ENCODE results near the gene DPYSL4. TPM values are rescaled to one million over a fixed set of nuclear protein-coding genes. Genes with fewer than 3 reads are reported as not detected.
"Not testable (repeated sequence)": the region's sequence is repeated elsewhere in the genome, so short reads cannot be mapped to it uniquely, and the experiment has no call there.

DPYSL4 gene
- total RNA-seq, 1 experiment from 2014 or later: 0.21 TPM

DNA sequence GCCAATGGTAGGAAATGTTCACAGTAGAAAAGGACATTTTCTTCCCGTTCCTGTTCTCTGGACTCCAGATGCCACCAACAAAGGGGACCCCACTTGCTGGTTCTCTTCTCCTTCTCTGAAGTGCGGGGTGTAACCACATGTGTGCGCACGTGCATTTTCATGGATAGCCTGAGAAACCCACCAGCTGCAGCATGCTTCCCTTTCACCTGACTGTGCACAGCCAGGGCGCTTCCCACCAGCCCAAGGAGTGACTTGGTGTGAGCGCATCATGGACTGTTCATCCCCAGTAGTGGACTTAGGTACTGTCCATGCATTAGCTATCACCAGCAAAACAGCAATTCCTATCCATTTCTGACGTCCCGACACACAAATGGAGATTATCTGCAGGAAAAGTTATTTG, 29.6 kb upstream of the DPYSL4 start:
- intact Hi-C loops (cut with micrococcal nuclease): no loop called here
- BruUV-seq (replicated peaks): no TSS peak

DNA sequence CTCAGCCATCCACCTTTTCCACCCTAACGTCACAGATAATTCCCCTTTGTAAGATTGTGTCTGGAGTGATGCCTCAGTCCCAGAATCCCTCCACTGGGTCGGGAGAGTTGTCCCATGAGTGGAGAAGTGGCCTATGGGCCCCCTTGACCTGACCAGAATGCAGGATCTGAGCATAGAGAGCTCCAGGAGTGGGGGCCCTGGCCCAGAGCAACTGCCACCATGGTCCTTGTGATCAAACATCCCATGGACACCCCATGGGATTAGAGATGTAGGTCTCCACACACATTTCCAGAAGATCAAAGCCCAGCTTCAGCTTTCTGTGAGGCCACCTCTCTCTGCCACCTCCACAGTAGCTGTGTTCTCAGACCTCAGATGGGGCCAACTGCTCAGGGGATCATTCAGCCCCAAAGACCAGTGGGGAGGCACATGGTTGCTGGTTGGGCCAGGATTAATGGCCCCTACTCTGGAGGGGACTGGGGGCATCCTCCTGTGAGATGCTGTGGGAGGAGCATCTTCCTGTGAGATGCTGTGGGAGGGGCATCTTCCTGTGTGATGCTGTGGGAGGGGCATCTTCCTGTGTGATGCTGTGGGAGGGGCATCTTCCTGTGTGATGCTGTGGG, 28.5 kb upstream of the DPYSL4 start:
- no peak overlapping the region for H3K27ac Mint-ChIP-seq (ENCODE audit: low read depth, unreplicated experiment)
- DNase-seq (ENCODE audit: unreplicated experiment): no peak
- CTCF ChIA-PET: interaction anchor here (1.3 kb wide), 1 partner anchor 15 kb away, joined by 4 read pairs; no protein-coding TSS in a partner anchor
- POLR2A ChIA-PET: no interaction called here
- H3K9me3 Mint-ChIP-seq (ENCODE audit: unreplicated experiment): no peaks in the 10 kb centered on the region
- H3K4me3 Mint-ChIP-seq (ENCODE audit: unreplicated experiment): no peak overlapping the region
- intact Hi-C loops (cut with micrococcal nuclease): no loop called here
- H3K4me1 Mint-ChIP-seq (ENCODE audit: insufficient read depth, unreplicated experiment): no peaks in the 10 kb centered on the region
- H3K27me3 Mint-ChIP-seq (ENCODE audit: insufficient read depth, unreplicated experiment): no peaks in the 10 kb centered on the region
- no TSS peak for BruUV-seq (replicated peaks)
- TF ChIP-seq, protein P1, sequence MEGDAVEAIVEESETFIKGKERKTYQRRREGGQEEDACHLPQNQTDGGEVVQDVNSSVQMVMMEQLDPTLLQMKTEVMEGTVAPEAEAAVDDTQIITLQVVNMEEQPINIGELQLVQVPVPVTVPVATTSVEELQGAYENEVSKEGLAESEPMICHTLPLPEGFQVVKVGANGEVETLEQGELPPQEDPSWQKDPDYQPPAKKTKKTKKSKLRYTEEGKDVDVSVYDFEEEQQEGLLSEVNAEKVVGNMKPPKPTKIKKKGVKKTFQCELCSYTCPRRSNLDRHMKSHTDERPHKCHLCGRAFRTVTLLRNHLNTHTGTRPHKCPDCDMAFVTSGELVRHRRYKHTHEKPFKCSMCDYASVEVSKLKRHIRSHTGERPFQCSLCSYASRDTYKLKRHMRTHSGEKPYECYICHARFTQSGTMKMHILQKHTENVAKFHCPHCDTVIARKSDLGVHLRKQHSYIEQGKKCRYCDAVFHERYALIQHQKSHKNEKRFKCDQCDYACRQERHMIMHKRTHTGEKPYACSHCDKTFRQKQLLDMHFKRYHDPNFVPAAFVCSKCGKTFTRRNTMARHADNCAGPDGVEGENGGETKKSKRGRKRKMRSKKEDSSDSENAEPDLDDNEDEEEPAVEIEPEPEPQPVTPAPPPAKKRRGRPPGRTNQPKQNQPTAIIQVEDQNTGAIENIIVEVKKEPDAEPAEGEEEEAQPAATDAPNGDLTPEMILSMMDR (IDR thresholded peaks at IDR 0.05; ENCODE audit: unreplicated experiment): no peak
- H3K36me3 Mint-ChIP-seq (ENCODE audit: insufficient read depth, unreplicated experiment): no peaks in the 10 kb centered on the region

More for the DNA sequence above, 29.6 kb upstream of the DPYSL4 start:
- Mint-ChIP-seq H3K4me1 (ENCODE audit: insufficient read depth, unreplicated experiment) (no peaks in the 10 kb centered on the region), H3K27ac (ENCODE audit: low read depth, unreplicated experiment) (no peak overlapping the region), H3K36me3 (ENCODE audit: insufficient read depth, unreplicated experiment) (no peaks in the 10 kb centered on the region), H3K9me3 (ENCODE audit: unreplicated experiment) (no peaks in the 10 kb centered on the region), H3K4me3 (ENCODE audit: unreplicated experiment) (no peak overlapping the region), H3K27me3 (ENCODE audit: insufficient read depth, unreplicated experiment) (no peaks in the 10 kb centered on the region)
- DNase-seq (ENCODE audit: unreplicated experiment): no peak
- CTCF ChIA-PET: no interaction called here
- POLR2A ChIA-PET: no interaction called here
- TF ChIP-seq, protein P1 (IDR thresholded peaks at IDR 0.05; ENCODE audit: unreplicated experiment): no peak

DNA sequence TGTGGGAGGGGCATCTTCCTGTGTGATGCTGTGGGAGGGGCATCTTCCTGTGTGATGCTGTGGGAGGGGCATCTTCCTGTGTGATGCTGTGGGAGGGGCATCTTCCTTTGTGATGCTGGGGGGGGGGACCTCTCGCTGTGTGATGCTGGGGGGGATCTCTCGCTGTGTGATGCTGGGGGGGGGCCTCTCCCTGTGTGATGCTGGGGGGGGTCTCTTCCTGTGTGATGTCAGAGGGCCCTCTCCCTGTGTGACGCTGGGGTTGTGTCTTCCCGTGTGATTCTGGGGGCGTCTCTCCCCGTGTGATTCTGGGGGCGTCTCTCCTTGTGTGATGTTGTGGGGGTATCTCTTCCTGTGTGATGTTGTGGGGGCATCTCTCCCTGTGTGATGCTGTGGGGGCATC, 27.9 kb upstream of the DPYSL4 start:
- BruUV-seq (replicated peaks): no TSS peak
- intact Hi-C loops (cut with micrococcal nuclease): no loop called here
- H3K4me3 Mint-ChIP-seq (ENCODE audit: unreplicated experiment): no peak overlapping the region
- CTCF ChIA-PET: no interaction called here
- TF ChIP-seq, protein P1 (IDR thresholded peaks at IDR 0.05; ENCODE audit: unreplicated experiment): no peak
- H3K9me3 Mint-ChIP-seq (ENCODE audit: unreplicated experiment): no peaks in the 10 kb centered on the region
- POLR2A ChIA-PET: no interaction called here
- H3K27ac Mint-ChIP-seq (ENCODE audit: low read depth, unreplicated experiment): no peak overlapping the region
- no peaks in the 10 kb centered on the region for H3K27me3 Mint-ChIP-seq (ENCODE audit: insufficient read depth, unreplicated experiment)
- no peak for DNase-seq (ENCODE audit: unreplicated experiment)
- no peaks in the 10 kb centered on the region for H3K4me1 Mint-ChIP-seq (ENCODE audit: insufficient read depth, unreplicated experiment)
- H3K36me3 Mint-ChIP-seq (ENCODE audit: insufficient read depth, unreplicated experiment): no peaks in the 10 kb centered on the region

DNA sequence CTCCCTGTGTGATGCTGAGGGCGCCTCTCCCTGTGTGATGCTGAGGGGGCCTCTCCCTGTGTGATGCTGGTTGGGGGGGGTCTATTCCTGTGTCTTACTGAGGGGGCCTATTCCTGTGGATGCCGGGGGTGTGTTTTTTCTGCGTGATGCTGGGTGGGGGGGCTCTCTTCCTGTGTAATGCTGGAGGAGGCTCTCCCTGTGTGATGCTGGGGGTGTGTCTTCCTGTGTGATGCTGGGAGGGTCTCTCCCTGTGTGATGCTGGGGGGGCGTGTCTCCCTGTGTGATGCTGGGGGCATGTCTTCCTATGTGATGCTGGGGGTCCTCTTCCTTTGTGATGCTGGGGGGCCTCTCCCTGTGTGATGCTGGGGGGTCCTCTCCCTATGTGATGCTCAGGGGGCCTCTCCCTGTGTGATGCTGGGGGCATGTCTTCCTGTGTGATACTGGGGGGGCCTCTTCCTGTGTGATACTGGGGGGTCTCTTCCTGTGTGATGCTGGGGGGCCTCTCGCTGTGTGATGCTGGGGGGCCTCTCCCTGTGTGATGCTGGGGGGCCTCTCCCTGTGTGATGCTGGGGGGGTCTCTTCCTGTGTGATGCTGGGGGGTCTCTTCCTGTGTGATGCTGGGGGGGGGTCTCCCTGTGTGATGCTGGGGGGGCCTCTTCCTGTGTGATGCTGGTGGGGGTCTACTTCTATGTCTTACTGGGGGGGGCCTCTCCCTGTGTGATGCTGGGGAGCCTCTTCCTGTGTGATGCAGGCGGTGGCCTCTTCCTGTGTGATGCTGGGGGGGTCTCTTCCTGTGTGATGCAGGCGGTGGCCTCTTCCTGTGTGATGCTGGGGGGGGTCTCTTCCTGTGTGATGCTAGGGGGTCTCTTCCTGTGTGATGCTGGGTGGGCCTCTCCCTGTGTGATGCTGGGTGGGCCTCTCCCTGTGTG, 27.2 kb upstream of the DPYSL4 start:
- DNase-seq (ENCODE audit: unreplicated experiment); H3K4me1 Mint-ChIP-seq (ENCODE audit: insufficient read depth, unreplicated experiment); H3K4me3 Mint-ChIP-seq (ENCODE audit: unreplicated experiment); H3K9me3 Mint-ChIP-seq (ENCODE audit: unreplicated experiment); H3K27ac Mint-ChIP-seq (ENCODE audit: low read depth, unreplicated experiment); intact Hi-C loops (cut with micrococcal nuclease); CTCF ChIA-PET; BruUV-seq (replicated peaks); POLR2A ChIA-PET; H3K27me3 Mint-ChIP-seq (ENCODE audit: insufficient read depth, unreplicated experiment); H3K36me3 Mint-ChIP-seq (ENCODE audit: insufficient read depth, unreplicated experiment): not testable (repeated sequence)

DNA sequence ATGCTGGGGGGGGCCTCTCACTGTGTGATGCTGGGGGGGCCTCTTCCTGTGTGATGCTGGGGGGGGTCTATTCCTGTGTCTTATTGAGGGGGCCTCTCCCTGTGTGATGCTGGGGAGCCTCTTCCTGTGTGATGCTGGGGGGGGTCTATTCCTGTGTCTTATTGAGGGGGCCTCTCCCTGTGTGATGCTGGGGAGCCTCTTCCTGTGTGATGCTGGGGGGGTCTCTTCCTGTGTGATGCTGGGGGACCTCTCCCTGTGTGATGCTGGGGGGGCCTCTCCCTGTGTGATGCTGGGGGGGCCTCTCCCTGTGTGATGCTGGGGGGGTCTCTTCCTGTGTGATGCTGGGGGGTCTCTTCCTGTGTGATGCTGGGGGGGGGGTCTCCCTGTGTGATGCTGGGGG, 26.5 kb upstream of the DPYSL4 start:
- DNase-seq (ENCODE audit: unreplicated experiment); H3K9me3 Mint-ChIP-seq (ENCODE audit: unreplicated experiment); H3K4me1 Mint-ChIP-seq (ENCODE audit: insufficient read depth, unreplicated experiment); intact Hi-C loops (cut with micrococcal nuclease); BruUV-seq (replicated peaks); H3K27me3 Mint-ChIP-seq (ENCODE audit: insufficient read depth, unreplicated experiment); H3K4me3 Mint-ChIP-seq (ENCODE audit: unreplicated experiment); H3K36me3 Mint-ChIP-seq (ENCODE audit: insufficient read depth, unreplicated experiment); H3K27ac Mint-ChIP-seq (ENCODE audit: low read depth, unreplicated experiment); POLR2A ChIA-PET; CTCF ChIA-PET: not testable (repeated sequence)

DNA sequence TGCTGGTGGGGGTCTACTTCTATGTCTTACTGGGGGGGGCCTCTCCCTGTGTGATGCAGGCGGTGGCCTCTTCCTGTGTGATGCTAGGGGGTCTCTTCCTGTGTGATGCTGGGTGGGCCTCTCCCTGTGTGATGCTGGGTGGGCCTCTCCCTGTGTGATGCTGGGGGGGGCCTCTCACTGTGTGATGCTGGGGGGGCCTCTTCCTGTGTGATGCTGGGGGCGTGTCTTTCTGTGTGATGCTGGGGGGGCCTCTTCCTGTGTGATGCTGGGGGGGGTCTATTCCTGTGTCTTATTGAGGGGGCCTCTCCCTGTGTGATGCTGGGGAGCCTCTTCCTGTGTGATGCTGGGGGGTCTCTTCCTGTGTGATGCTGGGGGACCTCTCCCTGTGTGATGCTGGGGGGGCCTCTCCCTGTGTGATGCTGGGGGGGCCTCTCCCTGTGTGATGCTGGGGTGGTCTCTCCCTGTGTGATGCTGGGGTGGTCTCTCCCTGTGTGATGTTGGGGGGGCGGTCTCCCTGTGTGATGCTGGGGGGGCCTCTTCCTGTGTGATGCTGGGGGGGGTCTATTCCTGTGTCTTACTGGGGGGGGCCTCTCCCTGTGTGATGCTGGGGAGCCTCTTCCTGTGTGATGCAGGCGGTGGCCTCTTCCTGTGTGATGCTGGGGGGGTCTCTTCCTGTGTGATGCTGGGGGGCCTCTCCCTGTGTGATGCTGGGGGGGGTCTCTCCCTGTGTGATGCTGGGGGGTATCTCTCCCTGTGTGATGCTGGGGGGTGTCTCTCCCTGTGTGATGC, 25.7 kb upstream of the DPYSL4 start:
- CTCF ChIA-PET: not testable (repeated sequence)

More for the DNA sequence above, 25.7 kb upstream of the DPYSL4 start:
- H3K4me1 Mint-ChIP-seq (ENCODE audit: insufficient read depth, unreplicated experiment); H3K27me3 Mint-ChIP-seq (ENCODE audit: insufficient read depth, unreplicated experiment); intact Hi-C loops (cut with micrococcal nuclease); H3K4me3 Mint-ChIP-seq (ENCODE audit: unreplicated experiment); H3K36me3 Mint-ChIP-seq (ENCODE audit: insufficient read depth, unreplicated experiment); POLR2A ChIA-PET; H3K9me3 Mint-ChIP-seq (ENCODE audit: unreplicated experiment); DNase-seq (ENCODE audit: unreplicated experiment); BruUV-seq (replicated peaks); H3K27ac Mint-ChIP-seq (ENCODE audit: low read depth, unreplicated experiment): not testable (repeated sequence)

All from MCF 10A (cell line).